HCT116 (cell line): ENCODE results near the gene SET. TPM values are rescaled to one million over a fixed set of nuclear protein-coding genes. Genes with fewer than 3 reads are reported as not detected.

Source experiments
- ATAC-seq: fragments of 200-7000 bp; cut with Tn5 transposase; 2 replicates; pipeline ENCODE4 v1.9.1; 2020; ENCODE audit warnings: mild to moderate bottlenecking, moderate library complexity
- BruUV-seq: library from RNA; stranded (reverse); fragments of 400-500 nt; replicated peaks from 2 replicates; lab custom pipeline; 2021; lab: Mats Ljungman, UMichigan
- CTCF ChIA-PET: fragments of 300-600 bp; sonication (Branson Sonifier 250); formaldehyde crosslinking; loops from one replicate; lab custom pipeline; 2021; ENCODE audit warnings: antibody characterized with exemption; lab: Charles Lee
- POLR2A ChIA-PET: fragments of 300-600, 350-600 bp; sonication (Branson Sonifier 250); formaldehyde crosslinking; loops from one replicate; lab custom pipeline; 2021; ENCODE audit warnings: antibody characterized with exemption; lab: Charles Lee
- RAD21 ChIA-PET, 2 experiments: fragments of 300-600 bp; sonication (Branson Sonifier 250); formaldehyde crosslinking; loops; one replicate each; lab custom pipeline; 2023; ENCODE audit warnings: low total read pairs in 2 of 2; ENCODE audit not compliant: uncharacterized antibody in 2 of 2, unreplicated experiment in 2 of 2, low non-redundant PET in 1 of 2; lab: Charles Lee
- DNase-seq: peaks from one replicate; pipeline ENCODE4 v3.0.0-alpha.2; 2010; ENCODE audit warnings: low read depth, low spot score
- H2AFZ ChIP-seq: fragments of 200-600 bp; shearing (Covaris generic), sonication (generic); 2 replicates; pipeline ENCODE4 v1.6.1; 2017; ENCODE audit warnings: low read depth, mixed run types, mixed read lengths, antibody characterized with exemption, low read length; ENCODE audit not compliant: poor library complexity, severe bottlenecking
- H3K27ac ChIP-seq: 2 replicates; pipeline ENCODE4 v1.5.1; 2012; ENCODE audit warnings: low read depth, low read length
- H3K27me3 ChIP-seq: fragments of 200-600 bp; sonication (generic); 2 replicates; pipeline ENCODE4 v1.6.1; 2016; ENCODE audit warnings: mixed run types, low read length, mixed read lengths; ENCODE audit not compliant: insufficient read depth
- H3K36me3 ChIP-seq, 2 experiments: fragments of 200-500 bp in 1 of 2; fragments of 200-600 bp in 1 of 2; sonication (Bioruptor generic) in 1 of 2; sonication (generic) in 1 of 2; 2 replicates each; pipeline versions ENCODE4 v1.5.1 to v1.6.1; 2014 to 2016; ENCODE audit warnings: low read length in 2 of 2, inconsistent platforms in 1 of 2, mixed read lengths in 1 of 2, mixed run types in 1 of 2; ENCODE audit not compliant: insufficient read depth in 2 of 2, control insufficient read depth in 1 of 2
- H3K4me1 ChIP-seq, 2 experiments: fragments of 200-600 bp in 1 of 2; sonication (generic) in 1 of 2; 2 replicates each; pipeline versions ENCODE4 v1.5.1 to v1.6.1; 2012 to 2017; ENCODE audit warnings: low read length in 2 of 2, inconsistent platforms in 1 of 2, mild to moderate bottlenecking in 1 of 2, mixed read lengths in 1 of 2, mixed run types in 1 of 2, moderate library complexity in 1 of 2; ENCODE audit not compliant: insufficient read depth in 2 of 2, control insufficient read depth in 1 of 2
- H3K4me2 ChIP-seq: fragments of 200-600 bp; sonication (generic); 2 replicates; pipeline ENCODE4 v1.6.1; 2017; ENCODE audit warnings: mixed run types, low read length, mixed read lengths
- H3K4me3 ChIP-seq, 2 experiments: fragments of 200-600 bp in 1 of 2; sonication (generic) in 1 of 2; replicated peaks in 1 of 2; 2 replicates each; pipeline ENCODE4 v1.5.1; 2011 to 2016; ENCODE audit warnings: low read length in 2 of 2, control low read depth in 1 of 2, low read depth in 1 of 2, mild to moderate bottlenecking in 1 of 2, mixed read lengths in 1 of 2, mixed run types in 1 of 2
- H3K79me2 ChIP-seq: fragments of 200-600 bp; sonication (generic); 2 replicates; pipeline ENCODE4 v1.6.1; 2017; ENCODE audit warnings: mild to moderate bottlenecking, mixed run types, low read length, moderate library complexity, mixed read lengths; ENCODE audit not compliant: insufficient read depth
- H3K9ac ChIP-seq: fragments of 200-600 bp; sonication (generic); 2 replicates; pipeline ENCODE4 v1.6.1; 2016; ENCODE audit warnings: low read length, mixed read lengths
- H3K9me2 ChIP-seq: fragments of 200-600 bp; sonication (generic), shearing (Covaris generic); 2 replicates; pipeline ENCODE4 v1.6.1; 2017; ENCODE audit warnings: mixed run types, mild to moderate bottlenecking, moderate library complexity; ENCODE audit not compliant: insufficient read depth
- H3K9me3 ChIP-seq, 2 experiments: fragments of 200-500 bp in 1 of 2; fragments of 200-600 bp in 1 of 2; sonication (Bioruptor generic) in 1 of 2; sonication (generic) in 1 of 2; 2 replicates each; pipeline ENCODE4 v1.6.1; 2014 to 2017; ENCODE audit warnings: low read length in 2 of 2, mixed read lengths in 2 of 2, inconsistent platforms in 1 of 2, low read depth in 1 of 2, mild to moderate bottlenecking in 1 of 2, mixed run types in 1 of 2, moderate library complexity in 1 of 2; ENCODE audit not compliant: control insufficient read depth in 1 of 2, insufficient read depth in 1 of 2
- H4K20me1 ChIP-seq: fragments of 200-600 bp; sonication (generic), shearing (Covaris generic); 2 replicates; pipeline ENCODE4 v1.6.1; 2017; ENCODE audit warnings: mixed run types, mild to moderate bottlenecking, moderate library complexity; ENCODE audit not compliant: insufficient read depth
- FOSL1 ChIP-seq: IDR thresholded peaks from 2 replicates; pipeline ENCODE4 v1.6.1; 2012; ENCODE audit warnings: low read depth
- JUND ChIP-seq: IDR thresholded peaks from 2 replicates; pipeline ENCODE4 v1.6.1; 2012
- POLR2AphosphoS5 ChIP-seq: IDR thresholded peaks from 2 replicates; pipeline ENCODE4 v1.6.1; 2011; ENCODE audit warnings: mild to moderate bottlenecking, low read depth, low read length, moderate library complexity
- YY1 ChIP-seq: IDR thresholded peaks from 2 replicates; pipeline ENCODE4 v1.6.1; 2011; ENCODE audit warnings: low read length, low read depth, moderate library complexity, mild to moderate bottlenecking; ENCODE audit not compliant: insufficient replicate concordance; ENCODE audit errors: extremely low read depth
- ZFX ChIP-seq: fragments of 450-650 bp; IDR thresholded peaks from 2 replicates; pipeline ENCODE4 v1.6.1; 2017
- intact Hi-C: fragments of 100-400 bp; cut with micrococcal nuclease; formaldehyde crosslinking; loops from 2 replicates; pipeline ENCODE4 v1.10.0; 2022
- total RNA-seq: library from RNA; stranded (reverse); gene quantifications from one replicate; pipeline ENCODE4 v1.2.1, GENCODE V29; 2021; ENCODE audit not compliant: unreplicated experiment
- TF ChIP-seq, protein P1 (sequence below), 3 experiments: fragments of 200-600 bp in 1 of 3; sonication (generic) in 1 of 3; IDR thresholded peaks in 2 of 3; conservative IDR thresholded peaks in 1 of 3; 2 replicates each; pipeline ENCODE4 v1.5.1; 2012 to 2017; ENCODE audit warnings: low read depth in 2 of 3, low read length in 2 of 3, antibody characterized with exemption in 1 of 3, borderline replicate concordance in 1 of 3, control low read depth in 1 of 3, mild to moderate bottlenecking in 1 of 3, mixed read lengths in 1 of 3, mixed run types in 1 of 3, moderate library complexity in 1 of 3; ENCODE audit not compliant: insufficient read depth in 1 of 3

Gene SET
- total RNA-seq, 1 experiment from 2014 or later = 595 TPM

- TF ChIP-seq, protein P1, sequence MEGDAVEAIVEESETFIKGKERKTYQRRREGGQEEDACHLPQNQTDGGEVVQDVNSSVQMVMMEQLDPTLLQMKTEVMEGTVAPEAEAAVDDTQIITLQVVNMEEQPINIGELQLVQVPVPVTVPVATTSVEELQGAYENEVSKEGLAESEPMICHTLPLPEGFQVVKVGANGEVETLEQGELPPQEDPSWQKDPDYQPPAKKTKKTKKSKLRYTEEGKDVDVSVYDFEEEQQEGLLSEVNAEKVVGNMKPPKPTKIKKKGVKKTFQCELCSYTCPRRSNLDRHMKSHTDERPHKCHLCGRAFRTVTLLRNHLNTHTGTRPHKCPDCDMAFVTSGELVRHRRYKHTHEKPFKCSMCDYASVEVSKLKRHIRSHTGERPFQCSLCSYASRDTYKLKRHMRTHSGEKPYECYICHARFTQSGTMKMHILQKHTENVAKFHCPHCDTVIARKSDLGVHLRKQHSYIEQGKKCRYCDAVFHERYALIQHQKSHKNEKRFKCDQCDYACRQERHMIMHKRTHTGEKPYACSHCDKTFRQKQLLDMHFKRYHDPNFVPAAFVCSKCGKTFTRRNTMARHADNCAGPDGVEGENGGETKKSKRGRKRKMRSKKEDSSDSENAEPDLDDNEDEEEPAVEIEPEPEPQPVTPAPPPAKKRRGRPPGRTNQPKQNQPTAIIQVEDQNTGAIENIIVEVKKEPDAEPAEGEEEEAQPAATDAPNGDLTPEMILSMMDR (IDR thresholded peaks at IDR 0.05 in 2 of 3, conservative IDR thresholded peaks at IDR 0.05 in 1 of 3; ENCODE audit: borderline replicate concordance in 1 of 3, insufficient read depth in 1 of 3, low read depth in 2 of 3, low read length in 2 of 3) = peak in 2 of 3 experiments; percentile 75 to 79; a peak in 4 of 6 replicates
- no peak for TF ChIP-seq JUND
These were observed 13.5 kb downstream of the SET start, which contains the start of gene PKN3 (continued) for GRCh38 chr9:128702445-128702948.

DNA sequence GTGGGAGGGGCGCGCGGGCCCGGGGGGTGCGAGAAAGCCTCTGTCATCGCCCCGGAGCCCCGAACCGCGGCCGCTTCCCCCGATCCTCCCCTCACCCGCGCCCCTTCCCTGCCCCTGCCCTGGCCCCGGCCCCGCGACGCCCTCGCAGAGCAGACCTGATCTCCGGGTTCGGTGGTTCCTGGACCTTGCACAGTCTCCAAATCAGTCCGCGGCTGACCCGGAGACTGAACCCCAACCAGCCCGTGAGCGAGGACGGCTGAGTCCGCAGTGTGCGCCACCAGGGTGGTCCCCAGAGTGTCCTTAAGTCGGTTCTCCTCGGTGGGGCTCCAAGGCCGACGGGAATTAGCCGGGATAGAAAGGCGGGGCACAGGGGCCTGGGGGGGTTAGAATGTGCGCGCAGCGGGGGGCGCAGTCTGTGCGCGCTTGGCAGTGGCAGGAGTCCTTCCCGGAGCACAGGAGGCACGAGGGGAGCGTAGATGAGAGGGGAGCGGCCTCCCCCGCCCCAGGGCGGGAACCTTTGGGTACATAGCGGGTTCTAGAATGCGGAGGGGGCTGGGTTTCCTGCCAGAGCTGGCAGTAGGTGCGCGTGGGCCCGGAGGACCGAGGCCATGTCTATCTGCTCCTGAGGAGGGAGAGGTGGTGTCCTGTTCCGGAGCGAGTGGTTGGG is 14.1 kb downstream of the SET start:
- peak overlapping the region; percentile 87 for H3K27ac ChIP-seq
- peaks cover 15 to 33% of the 10 kb centered on the region in 2 experiments for H3K4me1 ChIP-seq
- ChIA-PET POLR2A (no interaction called here), CTCF (no interaction called here), RAD21 (no interaction called here)
- no peak overlapping the region for H2AFZ ChIP-seq
- H3K79me2 ChIP-seq = peaks cover 27% of the 10 kb centered on the region
- peaks cover 4 to 16% of the 10 kb centered on the region in 2 experiments; a peak in 2 of 4 replicates for H3K36me3 ChIP-seq
- DNase-seq (no peak), ATAC-seq (peak; percentile 41)
- no peaks in the 10 kb centered on the region for H4K20me1 ChIP-seq
- no peaks in the 10 kb centered on the region for H3K27me3 ChIP-seq
- peak overlapping the region; percentile 95 for H3K9ac ChIP-seq
- no TSS peak for BruUV-seq
- no peaks in the 10 kb centered on the region for H3K9me2 ChIP-seq
- H3K4me3 ChIP-seq = peak overlapping the region; percentile 83 to 93
- H3K4me2 ChIP-seq = peak overlapping the region; percentile 90
- TF ChIP-seq ZFX = 0 out of 2 replicates have a peak, but pooled peaks have one; percentile 3
- TF ChIP-seq YY1 = peak; percentile 3
- no peak for TF ChIP-seq FOSL1
- TF ChIP-seq POLR2AphosphoS5 = peak; percentile 34; the same call in 1 of the 2 replicates
- no peaks in the 10 kb centered on the region for H3K9me3 ChIP-seq
- intact Hi-C loops = loop anchor here (2.0 kb wide), 1 partner anchor 68 kb away; no protein-coding TSS in a partner anchor
